Measurements from ENCODE around the gene FGF19.

DNA sequence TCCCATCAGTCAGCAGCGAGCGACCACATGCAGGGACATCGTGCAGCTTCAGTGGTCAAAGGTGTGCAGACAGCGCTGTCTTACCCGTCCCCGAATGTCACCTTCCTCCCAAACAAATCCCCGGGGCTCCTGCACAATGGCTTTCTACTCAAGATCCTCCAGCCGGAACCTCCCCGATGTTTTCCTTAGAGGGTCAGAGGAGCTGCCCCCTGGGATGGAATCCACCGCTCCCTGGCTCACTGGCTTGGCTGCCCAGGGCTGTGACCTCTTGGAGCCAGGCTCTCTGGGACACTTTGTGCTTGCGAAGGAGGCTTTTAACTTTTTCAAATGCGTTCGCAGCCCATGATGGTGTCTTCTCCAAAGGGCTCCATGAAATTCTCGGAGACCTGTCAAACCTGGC lies 17.3 kb upstream of the FGF19 start:
- TF ChIP-seq, protein P1, sequence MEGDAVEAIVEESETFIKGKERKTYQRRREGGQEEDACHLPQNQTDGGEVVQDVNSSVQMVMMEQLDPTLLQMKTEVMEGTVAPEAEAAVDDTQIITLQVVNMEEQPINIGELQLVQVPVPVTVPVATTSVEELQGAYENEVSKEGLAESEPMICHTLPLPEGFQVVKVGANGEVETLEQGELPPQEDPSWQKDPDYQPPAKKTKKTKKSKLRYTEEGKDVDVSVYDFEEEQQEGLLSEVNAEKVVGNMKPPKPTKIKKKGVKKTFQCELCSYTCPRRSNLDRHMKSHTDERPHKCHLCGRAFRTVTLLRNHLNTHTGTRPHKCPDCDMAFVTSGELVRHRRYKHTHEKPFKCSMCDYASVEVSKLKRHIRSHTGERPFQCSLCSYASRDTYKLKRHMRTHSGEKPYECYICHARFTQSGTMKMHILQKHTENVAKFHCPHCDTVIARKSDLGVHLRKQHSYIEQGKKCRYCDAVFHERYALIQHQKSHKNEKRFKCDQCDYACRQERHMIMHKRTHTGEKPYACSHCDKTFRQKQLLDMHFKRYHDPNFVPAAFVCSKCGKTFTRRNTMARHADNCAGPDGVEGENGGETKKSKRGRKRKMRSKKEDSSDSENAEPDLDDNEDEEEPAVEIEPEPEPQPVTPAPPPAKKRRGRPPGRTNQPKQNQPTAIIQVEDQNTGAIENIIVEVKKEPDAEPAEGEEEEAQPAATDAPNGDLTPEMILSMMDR (IDR thresholded peaks at IDR 0.05), result no peak
- TF ChIP-seq POLR2A (IDR thresholded peaks at IDR 0.05), result no peak

Data from body of pancreas (tissue), 4 donors.